HepG2 (cell line): ENCODE data around the gene LTA4H. TPM values are rescaled to one million over a fixed set of nuclear protein-coding genes. Genes with fewer than 3 reads are reported as not detected.

Experiments used
- BORCS8-MEF2B ChIP-seq: sonication (generic); formaldehyde crosslinking; IDR thresholded peaks from 2 replicates; pipeline ENCODE4 v1.8.0; 2022; ENCODE audit warnings: mild to moderate bottlenecking, missing genetic modification reagents
- CTCF ChIP-seq: sonication (generic); formaldehyde crosslinking; IDR thresholded peaks from 2 replicates; pipeline ENCODE4 v1.5.0; 2020; ENCODE audit warnings: mild to moderate bottlenecking, missing genetic modification reagents, moderate library complexity
- ETV6 ChIP-seq: sonication (generic); formaldehyde crosslinking; conservative IDR thresholded peaks from 2 replicates; pipeline ENCODE4 v1.4.0; 2020; ENCODE audit warnings: missing genetic modification reagents
- FOSL2 ChIP-seq: sonication (generic); formaldehyde crosslinking; IDR thresholded peaks from 2 replicates; pipeline ENCODE4 v1.4.0; 2020; ENCODE audit warnings: missing genetic modification reagents
- GMEB2 ChIP-seq: IDR thresholded peaks from 2 replicates; pipeline ENCODE4 v1.6.1; 2016; ENCODE audit warnings: missing biosample characterization, missing genetic modification reagents, low read depth
- HDAC1 ChIP-seq: sonication (generic); formaldehyde crosslinking; IDR thresholded peaks from 2 replicates; pipeline ENCODE4 v1.5.1; 2020; ENCODE audit warnings: mild to moderate bottlenecking, missing genetic modification reagents
- HOMEZ ChIP-seq: IDR thresholded peaks from 2 replicates; pipeline ENCODE4 v1.6.1; 2016; ENCODE audit warnings: low read depth
- HOXA5 ChIP-seq: sonication (generic); formaldehyde crosslinking; IDR thresholded peaks from 2 replicates; pipeline ENCODE4 v1.4.0; 2020; ENCODE audit warnings: missing genetic modification reagents
- JDP2 ChIP-seq: sonication (generic); formaldehyde crosslinking; IDR thresholded peaks from 2 replicates; pipeline ENCODE4 v1.8.1; 2022; ENCODE audit warnings: missing genetic modification reagents, borderline replicate concordance
- MIER3 ChIP-seq: IDR thresholded peaks from 2 replicates; pipeline ENCODE4 v1.6.1; 2016; ENCODE audit warnings: missing compliant biosample characterization, borderline replicate concordance
- NRL ChIP-seq: sonication (generic); formaldehyde crosslinking; IDR thresholded peaks from 2 replicates; pipeline ENCODE4 v1.5.0; 2020; ENCODE audit warnings: missing genetic modification reagents, mild to moderate bottlenecking, moderate library complexity, borderline replicate concordance
- PHF5A ChIP-seq: IDR thresholded peaks from one replicate; pipeline ENCODE4 v1.6.1; 2018; ENCODE audit warnings: low read depth, missing genetic modification reagents; ENCODE audit not compliant: unreplicated experiment
- RAD21 ChIP-seq: fragments of 450-650 bp; formaldehyde crosslinking; IDR thresholded peaks from 2 replicates; pipeline ENCODE4 v1.5.0; 2020; ENCODE audit warnings: mild to moderate bottlenecking
- SMC3 ChIP-seq: IDR thresholded peaks from 2 replicates; pipeline ENCODE4 v1.6.1; 2011; ENCODE audit warnings: low read length, improper control_type of control experiment
- SOX6 ChIP-seq, 2 experiments: fragments of 450-650 bp in 1 of 2; sonication (generic) in 1 of 2; formaldehyde crosslinking in 1 of 2; IDR thresholded peaks; 2 replicates each; pipeline versions ENCODE4 v1.4.0 to v1.6.1; 2017 to 2020; ENCODE audit warnings: antibody characterized with exemption in 1 of 2, mild to moderate bottlenecking in 1 of 2, missing genetic modification reagents in 1 of 2
- STAG1 ChIP-seq: sonication (generic); formaldehyde crosslinking; IDR thresholded peaks from 2 replicates; pipeline ENCODE4 v1.4.0; 2020; ENCODE audit warnings: missing genetic modification reagents
- TFDP1 ChIP-seq: IDR thresholded peaks from 2 replicates; pipeline ENCODE4 v1.6.1; 2016; ENCODE audit warnings: missing compliant biosample characterization, missing genetic modification reagents, borderline replicate concordance
- ZBTB14 ChIP-seq: sonication (generic); formaldehyde crosslinking; IDR thresholded peaks from 2 replicates; pipeline ENCODE4 v1.4.0; 2020; ENCODE audit warnings: missing genetic modification reagents
- ZFP36L2 ChIP-seq: sonication (generic); formaldehyde crosslinking; IDR thresholded peaks from 2 replicates; pipeline ENCODE4 v1.4.0; 2020; ENCODE audit warnings: missing genetic modification reagents
- ZMYM2 ChIP-seq: sonication (generic); formaldehyde crosslinking; IDR thresholded peaks from 2 replicates; pipeline ENCODE4 v1.8.0; 2022; ENCODE audit warnings: mild to moderate bottlenecking, missing genetic modification reagents
- ZNF225 ChIP-seq: sonication (generic); formaldehyde crosslinking; IDR thresholded peaks from 2 replicates; pipeline ENCODE4 v1.4.0; 2020; ENCODE audit warnings: mild to moderate bottlenecking, missing genetic modification reagents
- ZNF230 ChIP-seq: sonication (generic); formaldehyde crosslinking; IDR thresholded peaks from 2 replicates; pipeline ENCODE4 v1.4.0; 2020; ENCODE audit warnings: mild to moderate bottlenecking, missing genetic modification reagents
- ZNF234 ChIP-seq: sonication (generic); formaldehyde crosslinking; conservative IDR thresholded peaks from 2 replicates; pipeline ENCODE4 v1.5.1; 2020; ENCODE audit warnings: mild to moderate bottlenecking, missing genetic modification reagents
- ZNF572 ChIP-seq: sonication (generic); formaldehyde crosslinking; IDR thresholded peaks from 2 replicates; pipeline ENCODE4 v1.5.1; 2020; ENCODE audit warnings: mild to moderate bottlenecking, missing genetic modification reagents
- ZNF773 ChIP-seq: sonication (generic); formaldehyde crosslinking; IDR thresholded peaks from 2 replicates; pipeline ENCODE4 v1.4.0; 2020; ENCODE audit warnings: missing genetic modification reagents, borderline replicate concordance
- polyA plus RNA-seq, 8 experiments: library from polyadenylated mRNA; depleted of rRNA in 3 of 8; stranded (reverse) in 7 of 8; unstranded in 1 of 8; fragments of >200 nt; fragmentation: Illumina TruSeq in 4 of 8; extraction: Trizol in 4 of 8; gene quantifications; 2 replicates each; pipeline versions ENCODE4 v1.2.1 to v1.2.3, GENCODE V29; 2011 to 2016; ENCODE audit warnings: low read depth in 4 of 8, missing spikeins in 1 of 8, mixed read lengths in 1 of 8; ENCODE audit not compliant: insufficient read depth in 1 of 8
- total RNA-seq, 5 experiments: library from RNA; depleted of rRNA; stranded (reverse); fragments of >200 nt; fragmentation: Illumina TruSeq; extraction: Trizol; gene quantifications; 2 replicates each; pipeline ENCODE4 v1.2.3, GENCODE V29; 2016; ENCODE audit warnings: low read depth in 1 of 5

Gene LTA4H
- total and polyA plus RNA-seq, 2 of the 13 experiments (the other 11 are each of a cell fraction or from before 2014, with no cell fraction given), result 87.5 to 90.4 TPM

GRCh38 chr12:95963096-95963495 lies 72.3 kb downstream of the LTA4H start (continued):
- TF ChIP-seq ZBTB14 (CRISPR knock-in tag) (no peak), RAD21 (peak; percentile 34; the same call in 1 of the 2 replicates), HOMEZ (CRISPR knock-in tag) (no peak), ETV6 (CRISPR knock-in tag) (no peak), CTCF (CRISPR knock-in tag) (peak; percentile 47), PHF5A (no peak), HDAC1 (CRISPR knock-in tag) (no peak), ZNF773 (CRISPR knock-in tag) (no peak), ZNF234 (CRISPR knock-in tag) (no peak), ZNF225 (CRISPR knock-in tag) (no peak), BORCS8-MEF2B (CRISPR knock-in tag) (no peak), TFDP1 (no peak), FOSL2 (CRISPR knock-in tag) (no peak), NRL (no peak), ZNF230 (no peak), ZMYM2 (CRISPR knock-in tag) (no peak), SMC3 (peak; percentile 35; the same call in 1 of the 2 replicates), ZNF572 (CRISPR knock-in tag) (no peak), ZFP36L2 (CRISPR knock-in tag) (no peak), STAG1 (CRISPR knock-in tag) (peak; percentile 67), SOX6 (IDR thresholded peaks at IDR 0.05) (no peak), SOX6 (CRISPR knock-in tag; IDR thresholded peaks at IDR 0.05) (no peak), HOXA5 (CRISPR knock-in tag) (no peak), JDP2 (no peak), MIER3 (CRISPR knock-in tag) (no peak), GMEB2 (CRISPR knock-in tag) (no peak)
